Embryonic facial prominence (tissue), 1 donor: Measurements from ENCODE around the gene TNFRSF13B.
"Not testable (repeated sequence)": the region's sequence is repeated elsewhere in the genome, so short reads cannot be mapped to it uniquely, and the experiment has no call there.

ENCODE experiments used
- DNase-seq: peaks from one replicate; pipeline ENCODE4 v3.0.0-alpha.2; 2016; ENCODE audit errors: extremely low spot score

TNFRSF13B gene

DNA sequence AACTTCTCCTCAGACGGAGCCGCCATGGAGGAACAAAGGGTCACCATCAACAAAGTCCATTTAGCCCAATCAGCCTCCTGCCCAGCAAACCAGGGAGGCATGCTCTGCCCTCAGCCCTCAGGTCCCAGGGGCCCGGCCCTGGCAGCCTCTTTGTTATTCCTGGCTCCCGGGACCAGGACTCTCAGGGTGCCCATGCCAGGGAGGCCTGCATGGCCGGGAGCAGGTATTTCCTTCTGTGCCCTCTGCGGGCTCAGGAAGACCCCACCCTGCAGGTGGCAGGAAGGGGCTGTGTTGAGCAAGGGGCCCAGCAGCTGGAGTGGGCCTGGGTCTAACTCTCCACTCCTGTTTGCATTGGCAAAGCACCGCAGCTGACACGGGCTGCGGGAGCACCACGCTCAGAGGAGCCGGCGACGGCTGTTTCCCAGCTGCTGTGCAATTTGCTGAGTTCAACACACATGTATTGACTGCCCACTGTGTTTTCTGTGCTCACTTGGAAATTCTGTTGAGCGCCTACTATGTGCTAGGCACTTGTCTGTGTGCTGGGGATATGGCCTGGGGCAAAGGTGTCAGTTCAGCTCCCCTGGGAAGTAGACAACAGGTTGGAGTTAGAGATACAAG lies 33.2 kb upstream of the TNFRSF13B start:
- DNase-seq = not testable (repeated sequence)

DNA sequence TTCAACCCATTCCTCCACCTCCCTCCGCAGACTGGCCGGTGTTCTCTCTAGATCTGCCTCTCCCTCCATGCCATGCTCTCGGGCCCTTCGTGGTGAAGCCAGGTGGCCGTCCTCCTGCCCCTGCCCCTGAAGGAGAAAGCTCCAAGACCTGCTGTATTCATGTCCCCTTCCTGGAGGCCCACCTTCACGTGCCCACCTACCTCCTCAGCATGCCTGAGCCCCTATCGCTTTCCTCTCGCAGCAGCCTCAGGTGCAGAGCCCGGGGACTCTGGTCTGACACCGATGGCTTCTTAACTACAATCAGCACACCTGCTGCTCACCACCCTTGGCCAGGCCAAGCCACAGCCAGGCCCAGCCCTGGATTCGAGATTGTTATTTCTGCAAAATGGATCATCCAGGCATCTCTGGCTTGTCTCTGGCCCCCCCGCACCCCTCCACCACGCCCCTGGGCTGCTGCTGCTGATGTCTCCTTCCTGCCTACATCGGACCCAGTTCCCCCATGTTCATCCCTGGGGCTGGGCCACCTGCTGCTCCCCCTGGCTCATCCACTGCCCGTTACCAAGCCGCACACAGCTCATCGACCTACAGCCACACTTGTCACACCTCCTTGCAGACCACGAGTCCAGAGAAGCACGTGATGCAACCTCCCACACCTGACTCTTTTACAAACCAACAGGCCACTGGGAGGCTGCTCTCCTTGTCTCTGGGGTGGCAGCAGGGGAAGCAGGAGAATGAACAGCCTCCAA lies 32.5 kb upstream of the TNFRSF13B start:
- no peak for DNase-seq

GRCh38 chr17:17002731-17003715 lies 31.1 kb upstream of the TNFRSF13B start:
- DNase-seq = not testable (repeated sequence)

DNA sequence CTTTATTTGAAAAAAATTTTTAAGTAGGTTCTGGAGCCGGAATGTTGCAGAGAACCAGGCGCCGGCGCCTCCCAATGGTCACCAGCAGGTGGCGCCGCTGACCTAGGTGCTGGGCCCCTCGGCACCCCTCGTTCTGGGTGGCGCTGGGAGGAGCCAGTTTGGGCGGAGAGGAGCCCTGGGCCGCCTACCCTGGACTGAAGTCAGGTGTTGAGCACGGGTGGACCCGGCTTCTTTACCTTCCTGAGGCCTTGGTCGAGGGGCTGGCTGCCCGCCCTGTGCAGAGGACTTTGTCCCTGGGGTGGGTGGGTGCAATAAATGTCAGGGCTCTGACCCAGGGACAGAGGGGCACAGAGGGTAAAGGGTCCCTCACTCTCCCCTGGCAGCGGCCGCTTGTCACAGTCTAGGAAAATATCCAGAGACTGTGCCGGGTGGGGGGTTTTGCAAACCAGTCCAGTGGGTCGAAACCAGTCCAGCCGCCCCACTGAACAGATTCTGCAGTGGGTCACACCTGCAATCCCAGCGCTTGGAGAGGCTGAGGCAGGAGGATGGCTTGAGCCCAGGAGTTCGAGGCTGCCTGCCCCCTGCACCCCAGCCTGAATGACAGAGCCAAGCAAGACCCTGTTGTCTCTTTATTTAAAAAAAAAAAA lies 30.1 kb upstream of the TNFRSF13B start:
- DNase-seq = peak; percentile 17

GRCh38 chr17:17001076-17001777 lies 29.3 kb upstream of the TNFRSF13B start:
- DNase-seq = no peak

DNA sequence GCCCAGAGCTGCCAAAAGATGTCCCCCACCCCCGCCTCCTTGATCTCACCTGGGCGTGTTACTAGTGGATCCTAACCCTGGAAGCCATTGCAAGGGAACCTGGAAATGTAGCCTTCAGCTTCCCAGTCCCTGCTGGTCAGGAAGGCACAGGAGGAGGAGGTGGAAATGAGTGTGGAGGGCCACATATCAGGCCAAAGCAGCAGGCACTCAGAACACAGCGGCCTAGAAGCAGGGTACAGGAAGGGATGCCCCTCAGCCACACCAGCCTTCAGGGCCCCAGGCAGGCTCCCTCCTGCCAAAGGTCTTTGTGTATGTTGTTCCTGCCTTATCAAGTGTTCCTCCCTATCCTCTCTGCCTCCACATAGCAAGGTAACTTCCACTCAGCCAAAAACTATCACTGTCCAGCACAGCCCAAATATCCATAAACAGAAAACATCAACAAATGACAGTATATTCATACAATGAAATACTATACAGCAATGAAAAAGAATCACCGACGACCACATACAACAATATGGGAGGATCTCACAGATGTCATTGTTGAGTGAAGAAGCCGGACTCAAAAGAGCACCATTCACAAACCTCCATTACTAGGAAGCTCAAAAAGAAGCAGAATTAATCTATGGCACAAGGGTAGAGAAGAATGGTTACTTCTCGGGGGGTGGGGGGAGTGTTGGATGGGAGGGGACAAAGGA lies 28.2 kb upstream of the TNFRSF13B start:
- no peak for DNase-seq

GRCh38 chr17:16997514-16998429 lies 25.9 kb upstream of the TNFRSF13B start:
- no peak for DNase-seq

DNA sequence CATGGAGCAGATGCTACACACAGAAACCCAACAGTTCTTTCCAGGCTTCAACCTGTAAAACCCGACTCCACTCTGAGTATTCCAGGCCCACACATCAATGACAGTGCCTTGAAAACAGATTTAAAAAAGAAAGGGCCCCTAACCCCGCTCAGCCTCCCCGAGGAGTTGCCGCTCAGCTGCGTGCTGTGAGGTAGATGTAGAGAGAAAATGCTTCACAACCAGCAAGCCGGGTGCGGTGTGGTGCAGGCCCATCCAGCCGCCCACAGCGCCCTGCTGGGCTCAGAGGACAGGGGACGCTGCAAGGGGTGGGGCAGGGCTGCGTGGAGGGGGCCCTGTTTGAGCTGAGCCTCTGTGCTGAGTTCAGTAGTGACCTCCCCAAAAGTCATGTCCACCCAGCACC lies 24.8 kb upstream of the TNFRSF13B start:
- DNase-seq = not testable (repeated sequence)

DNA sequence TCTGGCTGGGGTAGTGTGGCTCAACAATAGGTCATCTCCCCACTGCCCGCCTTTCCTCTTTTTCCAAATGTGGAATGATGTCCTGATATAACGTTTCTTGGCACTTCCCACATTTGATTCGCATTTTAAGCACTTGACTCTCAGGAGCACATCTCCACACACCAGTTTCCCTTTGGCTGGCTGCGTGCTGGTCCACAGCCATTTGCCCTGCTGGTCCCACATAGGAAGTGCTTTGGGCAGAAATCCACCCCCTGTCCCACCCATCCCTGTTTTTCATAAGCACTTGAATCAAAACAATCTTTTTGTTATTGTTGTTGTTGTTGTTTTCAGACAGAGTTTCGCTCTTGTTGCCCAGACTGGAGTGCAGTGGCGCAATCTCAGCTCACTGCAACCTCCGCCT lies 24.0 kb upstream of the TNFRSF13B start:
- DNase-seq = no peak

DNA sequence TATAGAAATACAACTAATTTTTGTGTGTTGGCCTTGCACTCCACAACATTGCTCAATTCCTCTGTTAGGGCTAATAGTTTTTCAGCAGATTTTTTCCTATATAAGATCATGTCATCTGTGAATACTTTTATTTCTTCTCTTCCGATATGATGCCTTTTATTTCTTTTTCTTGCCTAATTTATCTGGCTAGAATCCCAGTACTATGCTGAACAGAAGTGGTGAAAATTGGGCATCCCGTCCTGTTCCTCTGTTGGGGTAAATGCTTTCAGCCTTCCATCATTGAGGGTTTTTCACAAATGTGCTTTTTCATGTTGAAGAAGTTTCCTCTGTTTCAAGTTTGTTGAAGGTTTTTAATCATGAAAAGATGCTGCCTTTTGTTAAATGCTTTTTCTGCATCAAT lies 22.7 kb upstream of the TNFRSF13B start:
- DNase-seq = no peak

DNA sequence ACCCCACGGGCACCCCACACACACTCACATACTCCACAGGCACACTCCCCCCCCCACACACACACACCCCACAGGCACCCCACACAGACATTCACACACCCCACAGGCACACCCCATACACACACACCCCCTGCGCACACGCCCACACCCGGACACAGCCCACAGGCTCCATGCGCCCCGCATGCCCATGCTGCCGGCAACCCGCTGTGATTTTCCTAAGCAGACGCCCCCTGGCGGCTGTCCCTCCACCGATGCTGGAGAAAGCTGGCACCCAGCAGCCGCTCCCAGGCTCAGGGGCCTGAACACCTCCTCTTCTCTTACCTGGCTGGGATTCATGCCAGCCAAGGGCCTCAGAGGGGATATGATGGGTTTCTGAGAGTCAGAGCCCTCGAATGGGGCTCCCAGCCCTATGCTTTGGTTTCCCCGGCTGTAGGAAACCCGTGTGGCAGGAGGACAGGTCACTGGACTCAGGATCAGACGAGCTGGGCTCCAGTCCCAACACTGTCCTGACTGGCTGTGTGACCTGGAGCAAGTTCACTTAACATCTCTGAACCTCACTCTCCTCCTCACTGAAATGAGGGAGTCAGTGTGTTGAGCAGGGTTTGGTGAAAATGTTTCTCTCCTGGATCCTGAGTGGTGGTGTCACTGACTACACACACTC lies 19.6 kb upstream of the TNFRSF13B start:
- peak; percentile 56 for DNase-seq

DNA sequence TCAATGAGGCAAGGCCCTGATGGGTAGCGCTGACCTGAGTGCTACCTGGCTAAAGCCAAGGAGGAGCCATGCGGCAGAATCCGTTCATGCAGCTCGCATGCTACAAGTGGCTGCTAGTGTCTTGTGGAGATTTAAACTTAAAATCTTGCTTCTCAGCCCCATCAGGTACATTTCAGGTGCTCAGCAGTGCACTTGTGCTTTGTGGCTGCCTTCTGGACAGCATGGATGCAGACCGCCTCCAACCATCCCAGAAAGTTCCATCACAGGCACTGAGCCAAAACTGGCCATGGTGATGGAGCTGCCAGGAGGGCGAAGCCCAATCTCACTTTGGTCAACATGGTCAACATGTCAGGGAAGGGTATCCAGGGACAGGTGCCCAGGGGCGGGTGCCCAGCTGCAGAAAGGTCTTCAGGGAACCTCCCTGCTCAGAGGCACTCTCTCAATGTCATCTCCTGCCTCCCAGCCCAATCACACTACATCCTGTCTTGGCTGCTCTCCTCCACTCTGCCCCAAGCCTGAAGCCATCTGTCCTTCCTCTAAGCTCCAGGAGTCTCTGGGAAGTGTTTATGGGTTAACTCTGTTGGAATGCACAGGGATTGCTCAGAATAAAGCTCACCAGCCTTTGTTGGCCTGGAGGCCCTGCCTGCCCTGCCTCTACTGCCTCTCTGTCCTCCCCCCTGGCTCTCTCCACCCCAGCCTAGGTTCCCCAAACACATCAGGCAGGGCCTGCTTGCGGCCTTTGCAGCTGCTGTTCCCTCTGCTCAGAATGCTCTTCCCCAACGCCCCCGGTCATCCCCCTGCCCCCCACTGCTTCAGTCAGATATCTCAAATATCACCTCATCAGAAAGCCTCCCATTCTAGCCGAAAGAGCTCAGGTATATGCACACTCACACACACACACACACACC lies 18.3 kb upstream of the TNFRSF13B start:
- no peak for DNase-seq

DNA sequence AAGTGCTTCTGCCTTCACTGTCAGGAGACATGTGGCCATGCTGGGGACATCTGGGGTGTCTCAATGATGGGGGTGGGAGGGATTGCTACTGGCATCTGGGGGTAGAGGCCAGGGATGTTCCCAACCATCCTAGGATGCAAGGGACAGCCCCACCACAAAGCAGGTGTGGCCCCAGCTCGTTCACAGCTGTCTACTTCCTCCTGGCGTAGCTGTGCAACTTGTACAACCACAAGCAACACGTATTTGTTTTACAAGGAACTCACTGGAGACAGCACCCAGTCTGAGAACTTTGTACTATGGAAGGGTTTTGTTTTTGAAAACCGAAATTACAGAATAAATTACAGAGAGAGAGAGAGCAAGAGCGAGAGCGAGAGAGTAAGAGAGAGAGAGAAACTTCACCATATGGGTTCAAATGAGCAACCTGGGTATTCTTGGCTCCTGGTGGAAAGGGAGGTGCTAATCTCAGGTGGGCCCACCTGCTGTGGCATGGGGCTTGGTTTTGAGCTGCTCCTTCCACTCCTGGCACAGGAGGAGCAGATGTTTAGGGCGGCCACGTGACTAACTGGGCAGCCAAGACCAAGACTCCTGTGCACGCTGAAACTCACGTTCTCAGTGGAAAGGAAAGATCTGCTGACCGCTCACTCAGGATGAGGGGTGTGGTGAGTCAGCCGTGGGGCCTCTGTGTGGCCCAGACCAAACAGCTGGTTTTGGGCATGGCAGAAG lies 17.5 kb upstream of the TNFRSF13B start:
- no peak for DNase-seq

DNA sequence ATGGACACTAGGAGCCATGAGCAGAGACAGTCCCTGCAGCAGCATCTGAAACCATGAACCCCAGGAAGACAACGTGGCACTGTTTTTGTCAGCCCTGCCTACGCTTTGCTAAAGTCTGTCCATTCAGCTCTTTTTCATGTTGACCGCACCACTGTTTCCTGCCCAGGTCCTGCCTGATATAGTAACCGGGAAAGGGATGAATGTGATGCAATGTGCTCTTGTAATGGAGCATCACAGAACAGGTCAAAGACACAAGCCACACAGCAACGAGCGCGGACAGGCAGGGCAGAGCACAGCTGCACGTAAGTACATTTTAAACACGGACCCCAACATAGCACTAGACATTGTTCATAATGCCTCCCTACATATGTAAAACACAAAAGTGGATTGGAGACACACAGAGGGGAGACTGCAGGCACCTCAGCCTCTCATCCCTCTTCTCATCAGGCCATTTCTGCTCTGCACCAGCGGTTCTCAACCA lies 16.9 kb upstream of the TNFRSF13B start:
- DNase-seq = no peak

DNA sequence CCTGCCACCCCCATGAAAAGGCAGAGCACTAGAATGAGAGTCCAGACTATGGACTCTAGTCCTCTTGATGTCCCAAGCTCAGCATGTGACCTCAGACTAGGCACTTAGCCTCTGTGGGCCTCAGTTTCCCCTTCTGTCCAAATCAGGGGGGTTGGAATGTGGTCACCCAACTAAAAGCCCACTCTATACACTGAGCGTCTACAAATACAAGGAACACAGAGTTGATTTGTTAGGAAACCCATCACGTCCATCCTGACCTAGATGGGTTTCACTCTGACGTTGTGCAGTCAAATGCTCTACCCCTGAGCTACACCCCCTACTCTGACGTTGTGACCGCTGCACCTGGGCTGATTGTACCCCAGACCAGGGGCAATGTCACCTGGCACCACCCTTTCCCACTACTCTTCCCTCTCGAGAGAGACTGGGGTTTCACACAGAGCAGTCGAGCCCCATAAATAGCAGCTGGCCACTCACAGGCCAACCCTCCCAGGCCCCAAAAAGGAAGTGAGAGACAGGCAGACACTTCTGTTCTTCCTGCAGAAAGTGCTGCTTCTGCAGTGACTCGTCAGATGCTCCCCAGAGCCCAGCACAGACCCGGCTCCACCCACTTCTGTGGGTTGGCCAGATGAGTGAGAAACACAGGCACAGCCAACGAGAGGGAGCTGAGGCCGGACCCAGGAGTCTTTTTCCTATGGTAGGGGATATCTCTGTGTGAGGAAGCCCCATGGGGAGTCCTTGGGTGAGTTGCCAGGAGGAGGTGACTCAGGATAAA lies 16.1 kb upstream of the TNFRSF13B start:
- DNase-seq = no peak
